MM.1S (cell line): Measurements from ENCODE around the gene SLC12A2.

Source experiments
- DNase-seq: peaks from one replicate; pipeline ENCODE4 v3.0.0-alpha.2; 2015
- H2AFZ ChIP-seq: fragments of 300-600 bp; sonication (generic); 2 replicates; pipeline ENCODE4 v1.6.0; 2016; ENCODE audit warnings: antibody characterized with exemption, low read length
- H3F3A ChIP-seq: fragments of 300-600 bp; sonication (generic); 2 replicates; pipeline ENCODE4 v1.6.1; 2016; ENCODE audit warnings: mild to moderate bottlenecking, antibody characterized with exemption, low read length, moderate library complexity, mixed read lengths; ENCODE audit not compliant: insufficient read depth
- H3K27ac ChIP-seq: fragments of 300-600 bp; sonication (generic); 2 replicates; pipeline ENCODE4 v1.5.1; 2016; ENCODE audit warnings: mild to moderate bottlenecking, low read length
- H3K27me3 ChIP-seq: fragments of 300-600 bp; sonication (generic); replicated peaks from 2 replicates; pipeline ENCODE4 v1.6.0; 2016; ENCODE audit warnings: low read length; ENCODE audit not compliant: insufficient read depth
- H3K36me3 ChIP-seq: fragments of 300-600 bp; sonication (generic); replicated peaks from 2 replicates; pipeline ENCODE4 v1.6.1; 2016; ENCODE audit warnings: mild to moderate bottlenecking, low read length, mixed read lengths; ENCODE audit not compliant: insufficient read depth
- H3K4me1 ChIP-seq: fragments of 300-600 bp; sonication (generic); 2 replicates; pipeline ENCODE4 v1.6.1; 2016; ENCODE audit warnings: low read length, mixed read lengths
- H3K4me2 ChIP-seq: fragments of 300-600 bp; sonication (generic); 2 replicates; pipeline ENCODE4 v1.6.0; 2016; ENCODE audit warnings: low read depth, low read length
- H3K4me3 ChIP-seq: fragments of 300-600 bp; sonication (generic); 2 replicates; pipeline ENCODE4 v1.5.1; 2016; ENCODE audit warnings: low read length, mixed read lengths
- H3K79me2 ChIP-seq: fragments of 300-600 bp; sonication (generic); 2 replicates; pipeline ENCODE4 v1.6.1; 2016; ENCODE audit warnings: mixed run types, low read length, mixed read lengths
- H3K9ac ChIP-seq: fragments of 300-600 bp; sonication (generic); 2 replicates; pipeline ENCODE4 v1.6.1; 2016; ENCODE audit warnings: low read length, mixed read lengths
- H3K9me2 ChIP-seq: fragments of 300-600 bp; sonication (generic); replicated peaks from 2 replicates; pipeline ENCODE4 v1.6.1; 2016; ENCODE audit warnings: mild to moderate bottlenecking, low read length, mixed read lengths; ENCODE audit not compliant: insufficient read depth
- H3K9me3 ChIP-seq: fragments of 300-600 bp; sonication (generic); replicated peaks from 2 replicates; pipeline ENCODE4 v1.6.1; 2016; ENCODE audit warnings: mild to moderate bottlenecking, low read length, mixed read lengths; ENCODE audit not compliant: insufficient read depth
- H4K20me1 ChIP-seq: fragments of 300-600 bp; sonication (generic); 2 replicates; pipeline ENCODE4 v1.6.1; 2016; ENCODE audit warnings: mild to moderate bottlenecking, low read length, moderate library complexity, mixed read lengths; ENCODE audit not compliant: insufficient read depth
- CTCF ChIP-seq: fragments of 300-600 bp; sonication (generic); IDR thresholded peaks from 2 replicates; pipeline ENCODE4 v1.5.1; 2016; ENCODE audit warnings: antibody characterized with exemption, low read length, mixed read lengths
- EZH2 ChIP-seq: fragments of 300-600 bp; sonication (generic); optimal IDR thresholded peaks from 2 replicates; pipeline ENCODE3; 2017; ENCODE audit warnings: low read depth, mild to moderate bottlenecking, antibody characterized with exemption, low read length, mixed read lengths
- EZH2phosphoT487 ChIP-seq: fragments of 300-600 bp; sonication (generic); IDR thresholded peaks from 2 replicates; pipeline ENCODE4 v1.6.1; 2018; ENCODE audit warnings: antibody characterized with exemption, low read length

Gene SLC12A2

GRCh38 chr5:128225245-128226030 is 141.9 kb downstream of the SLC12A2 start:
- Histone ChIP-seq H3K9ac (no peak overlapping the region), H3K36me3 (no peaks in the 10 kb centered on the region), H3K4me1 (no peaks in the 10 kb centered on the region), H3K27me3 (no peaks in the 10 kb centered on the region), H3K9me3 (no peaks in the 10 kb centered on the region), H3K27ac (no peak overlapping the region), H2AFZ (no peak overlapping the region), H3K79me2 (no peaks in the 10 kb centered on the region), H3K9me2 (no peaks in the 10 kb centered on the region), H3K4me3 (no peak overlapping the region), H3F3A (no peaks in the 10 kb centered on the region), H3K4me2 (no peak overlapping the region), H4K20me1 (no peaks in the 10 kb centered on the region)
- no peak for TF ChIP-seq EZH2phosphoT487
- TF ChIP-seq EZH2 = no peak
- TF ChIP-seq CTCF = no peak
- DNase-seq = no peak

DNA sequence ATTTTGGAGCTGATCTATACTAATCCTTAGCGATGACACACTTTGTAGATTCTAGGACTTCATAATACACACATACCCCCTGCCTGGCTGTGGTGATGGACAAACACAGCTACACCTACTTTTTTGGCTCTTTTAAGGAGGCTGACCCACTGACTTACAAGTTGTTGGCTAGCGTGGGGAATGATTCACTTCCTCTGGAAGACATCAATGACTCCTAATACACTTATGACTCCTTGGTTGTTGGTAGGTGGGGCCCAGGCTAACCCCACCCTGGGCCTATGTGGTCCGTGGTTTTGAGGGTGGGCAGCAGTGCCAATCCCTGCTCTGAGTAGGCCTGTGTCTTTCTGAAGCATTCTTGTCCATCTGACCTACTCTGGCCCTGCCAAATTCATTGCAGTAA is 144.4 kb downstream of the SLC12A2 start:
- no peaks in the 10 kb centered on the region for H3K4me1 ChIP-seq
- no peaks in the 10 kb centered on the region for H3K9me3 ChIP-seq
- no peaks in the 10 kb centered on the region for H3F3A ChIP-seq
- no peak overlapping the region for H3K9ac ChIP-seq
- H4K20me1 ChIP-seq = no peaks in the 10 kb centered on the region
- no peak overlapping the region for H2AFZ ChIP-seq
- TF ChIP-seq CTCF (no peak), EZH2 (no peak), EZH2phosphoT487 (no peak)
- no peaks in the 10 kb centered on the region for H3K27me3 ChIP-seq
- DNase-seq = no peak
- no peaks in the 10 kb centered on the region for H3K36me3 ChIP-seq
- H3K9me2 ChIP-seq = no peaks in the 10 kb centered on the region
- no peaks in the 10 kb centered on the region for H3K79me2 ChIP-seq
- H3K27ac ChIP-seq = no peak overlapping the region
- H3K4me3 ChIP-seq = no peak overlapping the region
- H3K4me2 ChIP-seq = no peak overlapping the region

GRCh38 chr5:128228521-128228920 is 145.0 kb downstream of the SLC12A2 start:
- no peak overlapping the region for H2AFZ ChIP-seq
- H3K27me3 ChIP-seq = no peaks in the 10 kb centered on the region
- no peak overlapping the region for H3K4me2 ChIP-seq
- no peaks in the 10 kb centered on the region for H3F3A ChIP-seq
- H3K4me3 ChIP-seq = no peak overlapping the region
- H3K27ac ChIP-seq = no peak overlapping the region
- no peak for DNase-seq
- TF ChIP-seq EZH2phosphoT487 = no peak
- TF ChIP-seq EZH2 = no peak
- H4K20me1 ChIP-seq = no peaks in the 10 kb centered on the region
- H3K9me3 ChIP-seq = no peaks in the 10 kb centered on the region
- H3K9ac ChIP-seq = no peak overlapping the region
- no peaks in the 10 kb centered on the region for H3K79me2 ChIP-seq
- no peaks in the 10 kb centered on the region for H3K4me1 ChIP-seq
- H3K36me3 ChIP-seq = no peaks in the 10 kb centered on the region
- no peaks in the 10 kb centered on the region for H3K9me2 ChIP-seq

- Histone ChIP-seq H3K4me1 (no peaks in the 10 kb centered on the region), H3K4me2 (no peak overlapping the region), H3K27ac (no peak overlapping the region), H3F3A (no peaks in the 10 kb centered on the region), H2AFZ (no peak overlapping the region), H3K4me3 (no peak overlapping the region), H3K79me2 (no peaks in the 10 kb centered on the region), H3K9me2 (no peaks in the 10 kb centered on the region), H3K9ac (no peak overlapping the region), H3K9me3 (no peaks in the 10 kb centered on the region), H3K27me3 (no peaks in the 10 kb centered on the region), H4K20me1 (no peaks in the 10 kb centered on the region), H3K36me3 (no peaks in the 10 kb centered on the region)
- DNase-seq = no peak
- TF ChIP-seq CTCF (no peak), EZH2 (no peak), EZH2phosphoT487 (no peak)
Measured at GRCh38 chr5:128234928-128235641, 151.5 kb downstream of the SLC12A2 start.
